ENCODE data around the gene TSPAN18.

- TF ChIP-seq, protein P1, sequence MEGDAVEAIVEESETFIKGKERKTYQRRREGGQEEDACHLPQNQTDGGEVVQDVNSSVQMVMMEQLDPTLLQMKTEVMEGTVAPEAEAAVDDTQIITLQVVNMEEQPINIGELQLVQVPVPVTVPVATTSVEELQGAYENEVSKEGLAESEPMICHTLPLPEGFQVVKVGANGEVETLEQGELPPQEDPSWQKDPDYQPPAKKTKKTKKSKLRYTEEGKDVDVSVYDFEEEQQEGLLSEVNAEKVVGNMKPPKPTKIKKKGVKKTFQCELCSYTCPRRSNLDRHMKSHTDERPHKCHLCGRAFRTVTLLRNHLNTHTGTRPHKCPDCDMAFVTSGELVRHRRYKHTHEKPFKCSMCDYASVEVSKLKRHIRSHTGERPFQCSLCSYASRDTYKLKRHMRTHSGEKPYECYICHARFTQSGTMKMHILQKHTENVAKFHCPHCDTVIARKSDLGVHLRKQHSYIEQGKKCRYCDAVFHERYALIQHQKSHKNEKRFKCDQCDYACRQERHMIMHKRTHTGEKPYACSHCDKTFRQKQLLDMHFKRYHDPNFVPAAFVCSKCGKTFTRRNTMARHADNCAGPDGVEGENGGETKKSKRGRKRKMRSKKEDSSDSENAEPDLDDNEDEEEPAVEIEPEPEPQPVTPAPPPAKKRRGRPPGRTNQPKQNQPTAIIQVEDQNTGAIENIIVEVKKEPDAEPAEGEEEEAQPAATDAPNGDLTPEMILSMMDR (IDR thresholded peaks at IDR 0.05; ENCODE audit: poor library complexity), result no peak
- TF ChIP-seq EZH2 (IDR thresholded peaks at IDR 0.05; ENCODE audit: borderline replicate concordance) (no peak), EZH2phosphoT487 (IDR thresholded peaks at IDR 0.05; ENCODE audit: low read depth, severe bottlenecking, unreplicated experiment) (no peak)
Measured at GRCh38 chr11:44761551-44761961, 34.8 kb downstream of the TSPAN18 start.
